ENCODE results near the gene TMPRSS9.

DNA sequence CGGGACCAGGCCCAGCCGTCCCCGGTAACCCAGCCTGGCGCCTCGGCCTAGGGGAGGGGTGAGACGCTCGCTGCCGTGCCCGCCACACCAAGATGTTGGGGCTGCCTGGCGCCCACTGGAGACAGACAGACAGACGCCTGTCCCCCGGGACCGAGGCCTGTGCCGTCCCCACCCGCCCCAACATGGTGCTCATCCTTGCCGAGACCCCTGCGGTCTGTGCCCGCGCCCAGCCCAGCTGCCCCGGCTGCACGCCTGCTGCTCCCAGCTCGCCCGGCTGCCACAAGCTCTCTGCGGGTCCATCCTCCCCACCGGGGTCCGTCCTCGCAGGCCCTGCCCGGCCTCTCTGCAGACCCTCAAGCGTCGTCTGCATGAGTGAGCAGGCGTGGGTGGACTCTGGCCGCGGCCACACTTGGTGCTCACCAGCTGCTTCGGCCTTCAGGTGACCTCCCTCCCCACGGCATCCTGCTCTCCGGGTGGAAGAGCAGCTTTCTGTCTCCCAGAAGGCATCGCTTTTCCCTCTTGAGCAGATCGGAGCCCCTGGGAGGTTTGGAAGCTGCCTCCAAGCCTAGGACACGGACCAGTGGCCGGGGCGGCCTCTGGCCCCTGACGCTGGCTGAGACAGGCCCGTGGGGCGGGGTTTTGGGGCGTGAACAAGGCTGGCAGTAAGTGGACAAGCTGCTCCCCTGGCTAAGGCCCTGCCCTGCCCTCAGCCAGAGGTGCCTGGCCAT is 6.7 kb upstream of the TMPRSS9 start:
- TF ChIP-seq, protein P1, sequence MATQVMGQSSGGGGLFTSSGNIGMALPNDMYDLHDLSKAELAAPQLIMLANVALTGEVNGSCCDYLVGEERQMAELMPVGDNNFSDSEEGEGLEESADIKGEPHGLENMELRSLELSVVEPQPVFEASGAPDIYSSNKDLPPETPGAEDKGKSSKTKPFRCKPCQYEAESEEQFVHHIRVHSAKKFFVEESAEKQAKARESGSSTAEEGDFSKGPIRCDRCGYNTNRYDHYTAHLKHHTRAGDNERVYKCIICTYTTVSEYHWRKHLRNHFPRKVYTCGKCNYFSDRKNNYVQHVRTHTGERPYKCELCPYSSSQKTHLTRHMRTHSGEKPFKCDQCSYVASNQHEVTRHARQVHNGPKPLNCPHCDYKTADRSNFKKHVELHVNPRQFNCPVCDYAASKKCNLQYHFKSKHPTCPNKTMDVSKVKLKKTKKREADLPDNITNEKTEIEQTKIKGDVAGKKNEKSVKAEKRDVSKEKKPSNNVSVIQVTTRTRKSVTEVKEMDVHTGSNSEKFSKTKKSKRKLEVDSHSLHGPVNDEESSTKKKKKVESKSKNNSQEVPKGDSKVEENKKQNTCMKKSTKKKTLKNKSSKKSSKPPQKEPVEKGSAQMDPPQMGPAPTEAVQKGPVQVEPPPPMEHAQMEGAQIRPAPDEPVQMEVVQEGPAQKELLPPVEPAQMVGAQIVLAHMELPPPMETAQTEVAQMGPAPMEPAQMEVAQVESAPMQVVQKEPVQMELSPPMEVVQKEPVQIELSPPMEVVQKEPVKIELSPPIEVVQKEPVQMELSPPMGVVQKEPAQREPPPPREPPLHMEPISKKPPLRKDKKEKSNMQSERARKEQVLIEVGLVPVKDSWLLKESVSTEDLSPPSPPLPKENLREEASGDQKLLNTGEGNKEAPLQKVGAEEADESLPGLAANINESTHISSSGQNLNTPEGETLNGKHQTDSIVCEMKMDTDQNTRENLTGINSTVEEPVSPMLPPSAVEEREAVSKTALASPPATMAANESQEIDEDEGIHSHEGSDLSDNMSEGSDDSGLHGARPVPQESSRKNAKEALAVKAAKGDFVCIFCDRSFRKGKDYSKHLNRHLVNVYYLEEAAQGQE (IDR thresholded peaks at IDR 0.05; ENCODE audit: borderline replicate concordance): no peak
- TF ChIP-seq, protein P2, sequence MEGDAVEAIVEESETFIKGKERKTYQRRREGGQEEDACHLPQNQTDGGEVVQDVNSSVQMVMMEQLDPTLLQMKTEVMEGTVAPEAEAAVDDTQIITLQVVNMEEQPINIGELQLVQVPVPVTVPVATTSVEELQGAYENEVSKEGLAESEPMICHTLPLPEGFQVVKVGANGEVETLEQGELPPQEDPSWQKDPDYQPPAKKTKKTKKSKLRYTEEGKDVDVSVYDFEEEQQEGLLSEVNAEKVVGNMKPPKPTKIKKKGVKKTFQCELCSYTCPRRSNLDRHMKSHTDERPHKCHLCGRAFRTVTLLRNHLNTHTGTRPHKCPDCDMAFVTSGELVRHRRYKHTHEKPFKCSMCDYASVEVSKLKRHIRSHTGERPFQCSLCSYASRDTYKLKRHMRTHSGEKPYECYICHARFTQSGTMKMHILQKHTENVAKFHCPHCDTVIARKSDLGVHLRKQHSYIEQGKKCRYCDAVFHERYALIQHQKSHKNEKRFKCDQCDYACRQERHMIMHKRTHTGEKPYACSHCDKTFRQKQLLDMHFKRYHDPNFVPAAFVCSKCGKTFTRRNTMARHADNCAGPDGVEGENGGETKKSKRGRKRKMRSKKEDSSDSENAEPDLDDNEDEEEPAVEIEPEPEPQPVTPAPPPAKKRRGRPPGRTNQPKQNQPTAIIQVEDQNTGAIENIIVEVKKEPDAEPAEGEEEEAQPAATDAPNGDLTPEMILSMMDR (IDR thresholded peaks at IDR 0.05; ENCODE audit: poor library complexity, severe bottlenecking): no peak
- TF ChIP-seq EZH2 (IDR thresholded peaks at IDR 0.05; ENCODE audit: borderline replicate concordance, insufficient read depth, low read length, poor library complexity, severe bottlenecking): no peak
- TF ChIP-seq TAF1 (IDR thresholded peaks at IDR 0.05; ENCODE audit: low read depth): no peak
- TF ChIP-seq MXI1 (conservative IDR thresholded peaks at IDR 0.05; ENCODE audit: poor library complexity, severe bottlenecking): no peak
- TF ChIP-seq RAD21 (conservative IDR thresholded peaks at IDR 0.05): no peak
- no peak for TF ChIP-seq POLR2AphosphoS5 (IDR thresholded peaks at IDR 0.05)

All from neural cell (in vitro differentiated cells).